GM12878 (cell line): ENCODE data around the gene CCR8.

Source experiments
- CBX3 ChIP-seq: fragments of 200-600 bp; sonication (generic); IDR thresholded peaks from 2 replicates; pipeline ENCODE4 v1.6.1; 2016; ENCODE audit warnings: low read depth, borderline replicate concordance
- CTCF ChIP-seq, 3 experiments: IDR thresholded peaks in 2 of 3; conservative IDR thresholded peaks in 1 of 3; 2 replicates each; pipeline ENCODE4 v1.5.1; 2011; ENCODE audit warnings: low read depth in 3 of 3, low read length in 3 of 3, mild to moderate bottlenecking in 3 of 3, control low read depth in 2 of 3, moderate library complexity in 2 of 3, inconsistent platforms in 1 of 3, mixed read lengths in 1 of 3; ENCODE audit not compliant: control insufficient read depth in 2 of 3, insufficient read depth in 1 of 3; ENCODE audit errors: extremely low read depth in 1 of 3
- TAF1 ChIP-seq: IDR thresholded peaks from 2 replicates; pipeline ENCODE4 v1.6.1; 2011; ENCODE audit warnings: mild to moderate bottlenecking, low read depth, low read length, borderline replicate concordance

DNA sequence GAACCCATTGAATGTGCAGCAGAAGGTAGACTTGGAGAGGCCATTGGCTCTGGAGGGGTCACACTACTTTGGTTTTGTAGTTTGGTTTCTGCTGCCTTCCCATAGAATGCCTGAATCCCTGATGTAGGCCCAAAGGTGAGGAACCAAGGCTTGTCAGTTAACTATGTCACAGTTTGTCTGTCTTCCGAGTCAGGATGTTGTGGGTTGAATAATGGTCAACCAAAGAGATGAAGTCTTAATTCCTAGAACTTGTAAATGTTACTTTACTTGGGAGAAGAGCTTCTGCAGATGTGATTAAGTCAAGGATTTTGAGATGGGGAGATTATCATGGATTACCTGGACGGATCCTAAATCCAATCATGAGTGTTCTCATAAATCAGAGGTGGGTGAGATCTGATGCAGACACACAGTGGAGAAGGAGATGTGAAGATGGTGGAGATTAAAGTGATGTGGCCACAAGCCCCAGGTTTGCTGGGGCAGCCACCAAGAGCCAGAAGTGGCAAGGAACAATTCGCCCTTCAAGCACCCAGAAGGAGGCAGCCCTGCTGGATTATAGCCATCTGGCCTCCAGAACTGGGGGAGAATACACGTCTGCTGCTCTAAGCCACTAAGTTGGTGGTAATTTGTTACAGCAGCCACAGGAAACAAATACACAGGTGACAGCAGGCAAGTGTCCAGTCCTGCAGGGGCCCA is 2.3 kb upstream of the CCR8 start:
- TF ChIP-seq CTCF (IDR thresholded peaks at IDR 0.05 in 2 of 3, conservative IDR thresholded peaks at IDR 0.05 in 1 of 3; ENCODE audit: control insufficient read depth in 2 of 3, extremely low read depth in 1 of 3, insufficient read depth in 1 of 3, low read depth in 3 of 3, low read length in 3 of 3), result no peak
- no peak for TF ChIP-seq TAF1
- TF ChIP-seq CBX3, result no peak
